Measurements from ENCODE around the gene PPP1R37. TPM values are rescaled to one million over a fixed set of nuclear protein-coding genes. Genes with fewer than 3 reads are reported as not detected.
A peak's percentile ranks its signal among the peaks of the same experiment; 100 is the strongest.

The PPP1R37 gene
- total RNA-seq, 1 experiment from 2014 or later: 33.6 TPM

- no peak for DNase-seq
- H3K4me1 Mint-ChIP-seq: peaks cover 59 to 67% of the 10 kb centered on the region in 2 experiments
- H2BK15ac ChIP-seq (ENCODE audit: low read depth, low read length): no peak overlapping the region
Measured at GRCh38 chr19:45094137-45094536, 1.2 kb downstream of the PPP1R37 start.

More at GRCh38 chr19:45094137-45094536, 1.2 kb downstream of the PPP1R37 start:
- Histone ChIP-seq H3K4me2 (ENCODE audit: insufficient read depth, insufficient read length, low read length) (peak overlapping the region; percentile 95), H3K4me1 (ENCODE audit: insufficient read depth, low read length) (no peaks in the 10 kb centered on the region; the same call in 1 of the 2 replicates), H3K56ac (ENCODE audit: insufficient read length, low read depth, low read length) (no peak overlapping the region), H2BK5ac (ENCODE audit: insufficient read length, low read length) (no peak overlapping the region), H4K91ac (ENCODE audit: insufficient read length, low read depth, low read length) (no peak overlapping the region), H3K27me3 (ENCODE audit: insufficient read depth, low read length) (no peaks in the 10 kb centered on the region), H3K14ac (ENCODE audit: insufficient read depth, low read length) (no peak overlapping the region), H3K79me1 (ENCODE audit: insufficient read depth, low read depth, low read length, poor library complexity, severe bottlenecking) (no peaks in the 10 kb centered on the region), H4K20me1 (ENCODE audit: control insufficient read depth, insufficient read depth, insufficient read length) (no peaks in the 10 kb centered on the region), H3K4ac (ENCODE audit: low read depth, low read length) (no peak overlapping the region), H4K5ac (ENCODE audit: insufficient read length, low read depth, low read length) (no peak overlapping the region), H3K9me3 (ENCODE audit: control insufficient read depth, low read depth, low read length) (no peaks in the 10 kb centered on the region), H2AFZ (ENCODE audit: low read length) (no peak overlapping the region), H3T11ph (ENCODE audit: low read length) (no peak overlapping the region), H2BK120ac (ENCODE audit: low read depth, low read length, poor library complexity, severe bottlenecking) (no peak overlapping the region), H3K9ac (ENCODE audit: extremely low read depth, insufficient read length, low read length) (peak overlapping the region; percentile 99), H2BK12ac (ENCODE audit: insufficient read length, low read depth, low read length) (no peak overlapping the region), H4K8ac (replicated peaks; ENCODE audit: insufficient read length, low read depth, low read length) (no peak overlapping the region), H3K23me2 (ENCODE audit: insufficient read length, low read depth, low read length, poor library complexity, severe bottlenecking) (peaks cover 9% of the 10 kb centered on the region), H2BK20ac (ENCODE audit: low read depth, low read length, poor library complexity, severe bottlenecking) (no peak overlapping the region), H3K23ac (ENCODE audit: insufficient read length, low read depth, low read length) (no peak overlapping the region), H3K79me2 (ENCODE audit: insufficient read depth, low read length) (peaks cover 48% of the 10 kb centered on the region; the same call in 1 of the 2 replicates), H3K27ac (ENCODE audit: insufficient read length, low read depth, low read length) (no peak overlapping the region), H2AK5ac (ENCODE audit: insufficient read length, low read length) (no peak overlapping the region), H3K18ac (ENCODE audit: insufficient read length, low read depth, low read length) (no peak overlapping the region)
- no CpG with 5 or more reads among the region's 9 CpGs for WGBS (ENCODE audit: extremely low coverage, insufficient read length, low lambda C conversion rate)
- TF ChIP-seq, protein P1, sequence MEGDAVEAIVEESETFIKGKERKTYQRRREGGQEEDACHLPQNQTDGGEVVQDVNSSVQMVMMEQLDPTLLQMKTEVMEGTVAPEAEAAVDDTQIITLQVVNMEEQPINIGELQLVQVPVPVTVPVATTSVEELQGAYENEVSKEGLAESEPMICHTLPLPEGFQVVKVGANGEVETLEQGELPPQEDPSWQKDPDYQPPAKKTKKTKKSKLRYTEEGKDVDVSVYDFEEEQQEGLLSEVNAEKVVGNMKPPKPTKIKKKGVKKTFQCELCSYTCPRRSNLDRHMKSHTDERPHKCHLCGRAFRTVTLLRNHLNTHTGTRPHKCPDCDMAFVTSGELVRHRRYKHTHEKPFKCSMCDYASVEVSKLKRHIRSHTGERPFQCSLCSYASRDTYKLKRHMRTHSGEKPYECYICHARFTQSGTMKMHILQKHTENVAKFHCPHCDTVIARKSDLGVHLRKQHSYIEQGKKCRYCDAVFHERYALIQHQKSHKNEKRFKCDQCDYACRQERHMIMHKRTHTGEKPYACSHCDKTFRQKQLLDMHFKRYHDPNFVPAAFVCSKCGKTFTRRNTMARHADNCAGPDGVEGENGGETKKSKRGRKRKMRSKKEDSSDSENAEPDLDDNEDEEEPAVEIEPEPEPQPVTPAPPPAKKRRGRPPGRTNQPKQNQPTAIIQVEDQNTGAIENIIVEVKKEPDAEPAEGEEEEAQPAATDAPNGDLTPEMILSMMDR (conservative IDR thresholded peaks at IDR 0.05): no peak
- H3K9me3 Mint-ChIP-seq: no peaks in the 10 kb centered on the region; a peak in 2 of 5 replicates
- H3K36me3 Mint-ChIP-seq (ENCODE audit: insufficient read depth in 1 of 3, low read depth in 3 of 3): peaks cover 12 to 32% (median 13%) of the 10 kb centered on the region in 3 experiments
- H3K4me3 Mint-ChIP-seq: peak overlapping the region; percentile 87 to 90
- H3K27ac Mint-ChIP-seq: peak overlapping the region in 1 of 3 experiments; percentile 50; a peak in 2 of 7 replicates
- H3K27me3 Mint-ChIP-seq (ENCODE audit: low read depth): no peaks in the 10 kb centered on the region

All from H9 (cell line).